NCI-H1417 treated with DMSO at 0.1 percent for 48 hours (cell line): ENCODE measurements around the gene RREB1.
A peak's percentile ranks its signal among the peaks of the same experiment; 100 is the strongest.

Source experiments
- DNase-seq: peaks from one replicate; lab custom pipeline; 2025; lab: John Stamatoyannopoulos, UW

RREB1 gene

DNA sequence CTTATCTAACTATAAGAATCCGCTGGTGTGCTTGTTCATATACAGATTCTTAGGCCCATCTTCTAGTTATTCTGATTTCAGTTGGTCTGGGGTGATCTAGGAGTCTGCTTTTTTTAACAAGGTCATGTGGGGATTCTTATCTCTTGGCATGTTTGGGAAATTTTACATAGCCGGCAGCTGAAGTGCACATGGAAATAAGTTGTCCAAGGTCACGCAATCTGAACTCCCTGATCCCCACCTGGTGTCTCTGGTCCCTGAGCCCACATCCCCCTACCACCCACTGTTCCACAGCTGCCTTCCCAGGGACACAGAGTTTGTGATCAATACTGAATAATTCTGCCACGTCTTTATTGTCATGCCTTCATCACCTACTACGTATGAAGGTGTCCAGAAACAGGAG is 114.4 kb downstream of the RREB1 start:
- DNase-seq = no peak

DNA sequence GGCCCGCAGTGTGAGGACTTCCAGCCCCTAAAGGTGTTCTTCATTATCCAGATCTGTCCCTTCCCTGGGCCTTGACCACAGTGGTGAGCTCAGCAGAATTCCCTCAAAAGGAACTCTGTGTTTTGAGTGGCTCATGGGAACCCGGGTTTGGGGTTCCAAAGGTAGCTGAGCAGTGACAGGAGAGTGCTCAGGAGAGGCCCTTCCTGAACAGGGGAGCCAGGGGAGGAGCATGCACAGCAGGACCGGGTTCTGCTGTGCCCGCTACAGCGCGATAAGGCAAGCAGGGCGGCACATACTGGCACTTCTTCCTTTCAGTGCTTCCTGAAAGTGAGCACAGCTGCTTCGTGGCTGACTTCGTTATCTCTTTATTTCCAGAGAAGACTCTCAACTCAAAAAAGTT is 117.0 kb downstream of the RREB1 start:
- no peak for DNase-seq

DNA sequence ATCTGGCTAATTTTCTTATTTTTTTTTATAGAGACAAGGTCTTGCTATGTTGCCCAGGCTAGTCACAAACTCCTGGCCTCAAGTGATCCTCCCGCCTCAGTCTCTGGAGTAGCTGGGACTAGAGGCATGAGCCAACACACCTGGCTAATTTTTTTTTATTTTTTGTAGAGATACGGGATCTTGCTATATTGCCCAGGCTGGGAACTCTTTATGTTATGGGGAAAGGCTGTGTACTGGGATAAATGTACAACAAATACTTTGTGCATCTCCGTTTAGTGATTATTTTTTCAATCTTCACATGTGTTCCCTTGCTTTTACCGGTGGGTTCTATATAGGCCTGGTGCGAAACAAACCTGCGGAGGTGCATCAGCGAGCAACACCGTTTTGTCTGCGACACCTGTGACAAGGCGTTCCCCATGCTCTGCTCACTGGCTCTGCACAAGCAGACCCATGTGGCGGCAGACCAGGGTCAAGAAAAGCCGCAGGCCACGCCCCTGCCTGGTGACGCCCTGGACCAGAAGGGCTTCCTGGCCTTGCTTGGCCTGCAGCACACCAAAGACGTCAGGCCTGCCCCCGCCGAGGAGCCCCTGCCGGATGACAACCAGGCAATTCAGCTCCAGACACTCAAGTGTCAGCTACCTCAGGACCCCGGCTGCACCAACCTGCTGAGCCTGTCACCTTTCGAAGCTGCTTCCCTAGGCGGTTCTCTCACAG is 121.1 kb downstream of the RREB1 start:
- no peak for DNase-seq

DNA sequence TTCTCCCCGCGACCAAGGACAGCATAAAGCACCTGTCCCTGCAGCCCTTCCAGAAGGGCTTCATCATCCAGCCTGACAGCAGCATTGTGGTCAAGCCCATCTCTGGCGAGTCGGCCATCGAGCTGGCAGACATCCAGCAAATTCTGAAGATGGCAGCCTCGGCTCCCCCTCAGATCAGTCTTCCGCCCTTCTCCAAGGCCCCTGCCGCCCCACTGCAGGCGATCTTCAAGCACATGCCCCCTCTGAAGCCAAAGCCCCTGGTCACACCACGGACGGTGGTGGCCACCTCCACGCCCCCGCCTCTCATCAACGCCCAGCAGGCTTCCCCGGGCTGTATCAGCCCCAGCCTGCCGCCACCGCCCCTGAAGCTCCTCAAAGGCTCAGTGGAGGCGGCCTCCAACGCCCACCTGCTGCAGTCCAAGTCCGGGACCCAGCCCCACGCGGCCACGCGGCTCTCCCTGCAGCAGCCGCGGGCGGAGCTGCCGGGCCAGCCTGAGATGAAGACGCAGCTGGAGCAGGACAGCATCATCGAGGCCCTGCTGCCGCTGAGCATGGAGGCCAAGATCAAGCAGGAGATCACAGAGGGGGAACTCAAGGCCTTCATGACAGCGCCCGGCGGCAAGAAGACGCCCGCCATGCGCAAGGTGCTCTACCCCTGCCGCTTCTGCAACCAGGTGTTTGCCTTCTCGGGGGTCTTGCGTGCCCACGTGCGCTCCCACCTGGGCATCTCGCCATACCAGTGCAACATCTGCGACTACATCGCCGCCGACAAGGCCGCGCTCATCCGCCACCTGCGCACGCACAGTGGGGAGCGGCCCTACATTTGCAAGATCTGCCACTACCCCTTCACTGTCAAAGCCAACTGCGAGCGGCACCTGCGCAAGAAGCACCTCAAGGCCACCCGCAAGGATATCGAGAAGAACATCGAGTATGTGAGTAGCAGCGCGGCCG is 121.9 kb downstream of the RREB1 start:
- no peak for DNase-seq

DNA sequence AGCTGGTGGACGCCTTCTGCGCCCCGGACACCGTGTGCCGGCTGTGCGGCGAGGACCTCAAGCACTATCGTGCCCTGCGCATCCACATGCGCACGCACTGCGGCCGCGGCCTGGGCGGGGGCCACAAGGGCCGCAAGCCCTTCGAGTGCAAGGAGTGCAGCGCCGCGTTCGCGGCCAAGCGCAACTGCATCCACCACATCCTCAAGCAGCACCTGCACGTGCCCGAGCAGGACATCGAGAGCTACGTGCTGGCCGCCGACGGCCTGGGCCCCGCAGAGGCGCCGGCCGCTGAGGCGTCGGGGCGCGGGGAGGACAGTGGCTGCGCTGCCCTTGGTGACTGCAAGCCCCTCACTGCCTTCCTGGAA is 122.5 kb downstream of the RREB1 start:
- DNase-seq = no peak

DNA sequence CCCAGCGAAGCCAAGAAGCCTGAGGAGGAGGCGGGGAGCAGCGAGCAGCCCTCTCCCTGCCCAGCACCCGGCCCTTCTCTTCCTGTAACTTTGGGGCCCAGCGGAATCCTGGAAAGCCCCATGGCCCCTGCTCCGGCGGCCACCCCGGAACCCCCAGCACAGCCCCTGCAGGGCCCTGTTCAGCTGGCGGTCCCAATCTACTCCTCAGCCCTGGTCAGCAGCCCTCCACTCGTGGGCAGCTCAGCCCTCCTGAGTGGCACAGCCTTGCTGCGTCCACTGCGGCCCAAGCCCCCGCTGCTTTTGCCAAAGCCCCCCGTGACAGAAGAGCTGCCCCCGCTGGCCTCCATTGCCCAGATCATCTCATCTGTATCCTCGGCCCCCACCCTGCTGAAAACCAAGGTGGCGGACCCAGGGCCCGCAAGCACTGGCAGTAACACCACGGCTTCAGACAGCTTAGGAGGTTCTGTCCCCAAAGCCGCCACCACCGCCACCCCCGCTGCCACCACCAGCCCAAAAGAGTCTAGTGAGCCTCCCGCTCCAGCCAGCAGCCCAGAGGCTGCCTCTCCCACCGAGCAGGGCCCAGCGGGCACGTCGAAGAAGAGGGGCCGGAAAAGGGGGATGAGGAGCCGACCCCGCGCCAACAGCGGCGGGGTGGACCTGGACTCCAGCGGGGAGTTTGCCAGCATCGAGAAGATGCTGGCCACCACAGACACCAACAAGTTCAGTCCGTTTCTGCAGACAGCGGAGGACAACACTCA is 123.4 kb downstream of the RREB1 start:
- no peak for DNase-seq

DNA sequence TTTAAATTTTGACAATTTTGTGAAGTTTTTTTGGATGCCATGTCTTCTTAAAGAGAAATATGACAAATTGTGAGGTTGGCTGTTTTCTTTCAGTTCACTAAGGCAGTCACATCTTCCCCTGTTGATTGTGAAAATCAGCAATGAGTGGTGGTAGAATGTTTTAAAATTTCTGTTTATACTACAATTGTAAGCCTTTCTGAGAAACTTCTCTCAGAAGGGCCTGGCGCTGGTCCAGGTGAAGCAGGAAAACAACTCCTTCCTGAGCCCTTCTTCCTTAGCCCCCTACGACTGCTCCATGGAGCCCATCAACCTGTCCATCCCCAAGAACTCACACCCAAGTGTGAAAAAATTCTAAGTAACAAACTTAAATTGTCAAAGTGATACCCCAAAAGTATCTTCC is 124.6 kb downstream of the RREB1 start:
- DNase-seq = no peak

DNA sequence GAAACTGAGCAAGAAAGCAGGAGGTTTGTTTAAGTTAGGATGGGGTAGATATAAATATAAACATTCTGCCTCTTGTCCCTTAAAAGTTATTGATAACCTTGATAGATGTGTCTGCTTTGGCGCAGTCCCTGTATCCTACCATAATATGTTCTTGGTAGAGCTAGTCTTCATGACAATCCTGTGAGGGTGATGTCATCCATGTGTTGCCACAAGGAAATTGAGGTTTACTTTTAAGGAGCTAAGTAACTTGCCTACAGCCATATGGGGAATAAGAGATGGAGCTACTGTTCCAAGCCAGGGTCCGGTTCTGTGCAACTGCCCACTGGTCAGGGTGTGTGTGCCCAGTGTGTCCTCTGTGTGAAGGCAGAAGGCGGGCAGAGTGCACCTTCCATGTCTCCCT is 126.8 kb downstream of the RREB1 start:
- DNase-seq = no peak

DNA sequence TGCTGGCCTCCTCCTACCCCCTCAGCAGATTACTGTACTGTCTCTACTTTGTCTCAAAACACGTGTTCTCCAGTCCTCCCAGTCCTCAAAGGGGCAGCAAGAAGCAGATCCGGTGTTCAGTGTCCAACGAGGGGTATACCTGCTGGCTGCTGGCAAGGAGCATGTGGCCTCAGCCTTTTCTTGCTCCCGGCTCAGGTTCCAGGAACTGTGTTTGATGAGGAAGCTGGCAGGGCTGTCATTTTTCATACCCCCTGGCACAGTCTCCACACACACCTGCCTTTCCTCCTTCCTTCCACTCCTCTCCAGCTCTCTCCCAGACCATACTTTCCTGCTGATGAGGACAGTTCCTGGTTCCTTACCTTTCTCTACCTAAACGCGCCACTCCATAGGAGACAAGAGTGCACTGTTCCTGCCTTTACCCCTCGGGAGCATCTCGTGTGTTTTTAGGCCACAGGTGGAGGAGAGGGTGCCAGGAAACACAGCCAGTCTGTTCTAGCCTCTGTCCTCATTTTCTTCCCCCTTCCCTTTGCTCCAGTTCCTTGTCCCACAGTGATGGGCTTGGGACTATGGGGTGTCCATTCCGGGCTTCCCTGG is 128.0 kb downstream of the RREB1 start:
- peak; percentile 8 for DNase-seq

DNA sequence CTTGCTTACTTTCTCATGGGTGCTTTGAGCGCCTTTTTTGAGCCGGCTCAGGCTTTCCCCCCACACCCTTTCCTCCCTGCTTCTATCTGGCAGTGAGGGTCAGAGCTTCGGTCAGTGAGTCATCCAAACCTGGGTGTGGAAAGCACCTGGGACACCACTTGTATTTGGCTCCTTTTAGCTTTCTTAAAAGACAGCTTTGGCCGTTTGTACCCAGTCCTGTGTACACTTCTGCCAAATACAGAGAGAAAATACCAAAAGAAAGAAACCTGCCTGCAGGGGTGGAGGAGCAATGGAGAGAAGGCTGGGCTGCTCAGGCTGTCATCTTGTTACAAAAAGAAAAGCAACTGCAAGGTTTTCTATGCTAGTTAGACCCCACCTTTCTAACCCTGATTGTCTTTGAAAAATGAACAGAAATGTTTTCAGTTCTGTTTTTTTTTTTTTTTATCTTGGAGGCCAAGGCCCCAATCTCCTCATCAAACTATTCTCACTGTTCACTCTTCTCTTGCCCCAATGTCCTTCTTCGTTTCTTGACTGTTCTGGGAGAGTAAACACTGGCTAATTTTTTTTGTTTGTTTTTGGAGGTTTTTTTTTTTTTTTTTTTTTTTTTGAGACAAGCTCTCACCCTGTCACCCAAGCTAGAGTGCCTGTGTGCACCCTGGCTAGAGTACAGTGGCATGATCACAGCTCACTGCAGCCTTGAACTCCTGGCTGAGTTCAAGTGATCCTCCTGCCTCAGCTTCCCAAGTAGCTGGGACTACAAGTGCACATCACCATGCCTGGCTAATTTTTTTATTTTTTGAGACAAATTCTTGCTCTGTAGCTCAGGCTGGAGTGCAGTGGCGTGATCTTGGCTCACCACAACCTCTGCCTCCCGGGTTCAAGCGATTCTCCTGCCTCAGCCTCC is 128.8 kb downstream of the RREB1 start:
- no peak for DNase-seq

DNA sequence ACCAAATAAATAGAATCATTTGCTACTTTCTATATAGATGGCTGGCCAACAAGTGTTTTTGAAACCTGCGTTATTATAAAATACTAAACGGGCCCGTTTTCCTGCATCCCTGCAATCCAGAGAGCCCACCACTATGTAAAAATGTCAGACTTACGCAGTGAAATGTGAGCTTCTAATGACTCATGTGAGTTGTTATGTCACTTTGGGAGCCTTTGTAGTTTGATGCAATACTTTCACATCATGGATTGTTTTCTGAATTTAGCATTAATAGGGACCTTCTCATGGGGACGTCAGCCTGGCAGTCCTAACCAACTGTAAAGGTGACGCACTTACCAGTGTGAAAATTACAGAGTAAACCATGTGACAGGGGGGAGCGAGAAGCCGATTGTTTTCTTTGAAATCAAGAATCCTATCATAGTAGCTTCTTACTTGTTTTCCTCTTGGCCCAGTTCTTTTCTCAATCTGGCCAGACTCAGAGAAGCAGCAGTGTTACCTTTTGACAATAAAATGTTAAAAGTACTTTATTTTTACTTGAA is 130.0 kb downstream of the RREB1 start:
- DNase-seq = no peak

DNA sequence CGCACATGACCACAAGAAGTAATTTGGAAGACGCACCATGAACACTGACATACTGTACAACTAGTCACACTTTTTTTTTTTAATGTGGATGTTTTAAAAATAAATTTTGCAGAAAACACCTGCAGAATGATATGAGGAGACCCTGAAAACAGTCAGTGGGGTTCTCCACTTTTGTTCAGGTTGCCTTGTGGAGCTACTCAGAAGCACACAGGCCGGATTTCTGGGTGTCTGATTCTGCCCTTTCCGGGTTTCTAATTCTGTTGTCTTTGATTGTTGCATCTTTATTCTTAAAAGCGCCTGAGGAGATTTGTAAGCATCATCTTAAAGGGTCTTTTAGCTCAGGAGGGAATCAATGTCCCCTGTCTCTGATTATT is 130.8 kb downstream of the RREB1 start:
- no peak for DNase-seq

DNA sequence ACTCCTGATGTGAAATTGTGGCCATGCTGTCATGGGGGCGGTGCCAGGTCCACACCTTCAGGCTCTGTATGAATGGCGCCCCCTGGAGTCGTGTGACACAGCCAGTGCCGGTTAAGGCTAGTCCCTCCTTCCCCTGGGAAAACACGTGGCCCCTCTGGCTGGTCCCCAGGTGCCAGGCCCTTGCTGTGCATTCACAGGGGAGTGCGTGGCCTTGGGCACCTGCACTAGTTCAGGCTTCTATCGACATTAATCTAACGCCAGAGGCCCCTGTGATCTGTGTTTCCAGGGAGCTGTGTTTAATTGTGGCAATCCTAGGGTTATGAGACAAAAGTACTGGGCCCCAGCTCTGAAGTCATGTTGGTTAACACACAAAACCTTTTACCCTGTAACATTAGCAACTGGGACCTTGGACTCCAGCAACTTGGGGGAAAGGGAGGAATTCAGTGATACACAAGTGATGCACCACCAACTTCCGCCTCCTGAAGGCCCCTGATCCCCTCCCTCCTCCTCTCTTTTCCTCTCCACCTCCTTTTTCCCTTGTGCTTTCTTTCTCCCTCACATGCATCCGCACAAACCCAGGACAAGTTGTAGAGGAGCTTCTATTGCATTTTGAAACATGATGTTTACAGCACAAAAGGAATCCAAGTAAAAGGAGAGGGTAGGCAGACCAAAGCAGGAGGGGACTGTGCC is 131.3 kb downstream of the RREB1 start:
- DNase-seq = peak; percentile 7

DNA sequence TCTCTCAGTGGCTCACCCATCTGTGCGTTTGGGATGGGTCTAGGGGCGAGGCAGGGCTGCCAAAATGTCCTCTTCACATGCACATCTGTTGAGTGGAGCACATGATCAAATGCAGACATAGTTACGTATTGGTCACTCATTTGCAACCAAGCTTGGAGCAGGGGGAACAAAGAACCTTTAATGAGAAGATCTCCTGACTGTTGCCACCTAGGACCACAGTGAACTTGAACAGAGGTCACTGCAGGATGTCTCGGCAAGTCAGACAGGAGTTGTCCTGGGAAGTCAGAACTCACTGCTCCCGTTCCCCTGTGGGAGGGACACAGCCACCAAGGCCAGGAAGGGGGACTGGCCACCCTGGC is 131.8 kb downstream of the RREB1 start:
- no peak for DNase-seq

DNA sequence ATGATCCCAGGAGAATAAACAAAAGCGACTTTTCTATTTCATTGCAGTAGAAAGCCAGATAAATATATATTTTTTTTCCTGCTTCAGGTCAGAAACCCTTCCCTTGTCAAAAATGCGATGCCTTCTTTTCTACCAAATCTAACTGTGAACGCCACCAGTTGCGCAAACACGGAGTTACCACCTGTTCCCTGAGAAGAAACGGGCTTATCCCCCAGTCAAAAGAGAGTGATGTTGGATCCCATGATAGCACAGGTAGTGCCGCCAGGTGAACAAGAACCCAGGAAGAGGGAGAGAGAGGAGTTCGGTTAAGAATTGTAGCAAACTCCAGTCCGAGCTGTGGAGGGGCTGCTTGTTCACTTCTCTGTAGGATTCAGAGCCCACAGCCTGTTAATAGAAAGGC is 132.6 kb downstream of the RREB1 start:
- no peak for DNase-seq

DNA sequence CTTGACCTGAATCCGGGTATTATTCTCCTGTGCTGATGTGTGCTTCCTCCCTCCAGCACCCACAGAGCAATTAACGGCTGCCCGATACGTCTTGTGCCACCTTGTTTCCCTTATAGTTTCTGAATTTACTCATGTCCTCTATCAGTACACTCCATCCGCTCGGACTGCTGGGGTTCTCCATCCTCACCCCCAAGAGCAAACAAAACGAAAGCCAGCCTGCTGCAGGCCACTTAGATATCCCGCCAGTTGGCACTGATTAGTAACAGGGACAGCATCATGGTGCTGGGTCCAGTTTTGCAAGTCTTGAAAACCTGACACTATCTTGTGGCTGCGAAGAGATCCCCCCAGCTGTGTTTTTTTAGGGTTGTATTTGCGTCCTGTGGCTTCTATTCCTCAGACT is 133.4 kb downstream of the RREB1 start:
- no peak for DNase-seq

DNA sequence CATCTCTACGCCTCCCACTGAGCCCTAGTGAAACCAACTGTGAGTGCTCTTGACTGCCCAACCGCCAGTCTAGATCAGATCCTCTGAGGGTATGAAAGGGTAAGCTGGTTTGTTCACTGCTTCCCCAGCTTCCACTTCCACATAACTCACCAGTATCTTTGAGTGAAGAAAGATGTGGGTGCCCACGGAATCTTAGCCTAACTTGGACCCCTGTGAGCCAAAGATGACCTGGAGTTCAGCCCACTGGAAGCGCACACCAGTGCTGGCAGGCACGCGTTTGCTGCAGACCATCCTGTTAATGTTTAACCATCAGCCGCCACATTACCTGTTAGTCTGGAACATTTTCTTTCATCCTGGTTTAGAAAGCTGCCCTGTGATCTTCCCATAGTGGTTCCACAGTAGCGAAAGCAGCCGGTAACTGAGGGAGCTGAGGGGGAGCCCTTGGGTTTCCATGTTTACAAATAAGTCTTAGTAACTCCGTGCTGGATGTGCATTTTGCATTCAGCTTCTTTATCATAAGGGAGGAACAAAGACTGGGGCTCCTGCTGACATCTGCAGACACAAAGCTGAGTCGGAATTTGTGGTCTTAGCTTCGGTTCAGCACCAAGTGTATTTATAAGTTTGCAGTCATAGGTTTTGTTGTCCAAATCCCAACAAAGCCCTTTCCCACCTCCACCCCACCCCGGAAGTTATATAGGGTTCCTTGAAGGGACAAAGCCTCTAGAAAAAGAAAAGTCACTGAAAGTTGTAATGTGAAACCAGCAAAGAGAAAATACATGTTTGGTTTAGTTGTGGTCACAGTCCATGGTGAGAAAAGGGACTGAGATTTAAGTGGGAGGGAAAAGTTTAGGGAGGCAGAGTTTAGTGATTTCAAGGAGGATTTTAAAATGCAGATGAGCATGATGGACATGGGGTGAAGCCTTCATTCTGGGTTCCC is 134.2 kb downstream of the RREB1 start:
- no peak for DNase-seq

DNA sequence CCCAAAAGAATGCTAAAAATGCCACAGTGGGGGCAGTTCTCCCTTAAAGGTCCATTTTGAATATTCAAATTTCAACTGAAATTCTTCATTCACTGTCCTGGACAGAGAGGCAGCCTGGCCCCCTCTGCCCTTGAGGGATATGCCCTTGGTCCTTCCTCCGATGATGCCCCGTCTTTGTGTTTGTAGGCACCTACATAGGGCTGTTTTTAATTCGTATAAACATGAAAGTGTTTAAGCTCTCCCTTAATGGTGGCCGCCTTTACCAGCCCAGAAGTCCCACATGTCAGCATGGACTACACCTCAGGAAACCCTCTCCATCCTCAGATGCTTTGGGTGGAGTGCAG is 135.0 kb downstream of the RREB1 start:
- DNase-seq = no peak

DNA sequence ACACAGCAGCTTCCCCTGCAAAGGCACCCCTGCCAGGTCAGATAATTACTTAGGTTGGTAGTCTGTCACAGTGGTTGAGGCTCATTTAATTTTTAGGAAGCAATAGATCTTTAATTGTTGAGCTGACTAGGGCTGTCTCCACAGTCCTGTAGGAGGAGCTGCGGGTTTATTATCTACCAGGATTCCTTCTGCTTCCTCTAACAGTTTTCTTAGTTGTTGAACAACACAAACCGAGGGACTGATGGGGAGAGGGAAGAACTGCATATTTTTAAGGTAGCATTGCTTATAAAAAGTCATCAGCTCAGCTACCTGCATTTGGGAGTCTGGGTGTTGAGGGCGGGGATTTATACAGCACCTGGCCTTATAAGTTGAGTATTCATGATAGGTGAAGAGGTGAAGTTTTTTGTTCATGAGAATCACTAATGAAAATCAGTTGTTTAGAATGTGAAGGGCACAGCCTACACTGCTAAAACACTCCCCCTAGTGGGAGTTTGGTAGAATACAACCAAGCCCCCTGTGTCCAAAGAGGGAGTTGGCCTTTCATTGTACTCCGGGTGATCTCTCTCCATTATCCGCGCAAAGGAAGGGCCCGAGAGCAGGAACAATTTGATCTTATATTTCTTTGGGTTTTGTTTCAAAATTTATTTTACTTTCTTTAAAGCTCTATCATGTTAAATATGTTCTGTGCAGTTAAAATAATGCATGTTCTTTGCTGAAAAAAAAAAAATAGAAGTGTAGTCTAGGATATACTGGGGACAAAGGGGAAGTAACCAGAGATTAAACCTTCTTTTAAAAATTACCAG is 135.6 kb downstream of the RREB1 start:
- DNase-seq = no peak
